GM10847 (cell line): ENCODE data around the gene ANKS1B.

ENCODE experiments used
- POLR2A ChIP-seq: IDR thresholded peaks from 2 replicates; pipeline ENCODE4 v1.6.1; 2011; ENCODE audit not compliant: insufficient read length; ENCODE audit errors: extremely low read depth

The ANKS1B gene

DNA sequence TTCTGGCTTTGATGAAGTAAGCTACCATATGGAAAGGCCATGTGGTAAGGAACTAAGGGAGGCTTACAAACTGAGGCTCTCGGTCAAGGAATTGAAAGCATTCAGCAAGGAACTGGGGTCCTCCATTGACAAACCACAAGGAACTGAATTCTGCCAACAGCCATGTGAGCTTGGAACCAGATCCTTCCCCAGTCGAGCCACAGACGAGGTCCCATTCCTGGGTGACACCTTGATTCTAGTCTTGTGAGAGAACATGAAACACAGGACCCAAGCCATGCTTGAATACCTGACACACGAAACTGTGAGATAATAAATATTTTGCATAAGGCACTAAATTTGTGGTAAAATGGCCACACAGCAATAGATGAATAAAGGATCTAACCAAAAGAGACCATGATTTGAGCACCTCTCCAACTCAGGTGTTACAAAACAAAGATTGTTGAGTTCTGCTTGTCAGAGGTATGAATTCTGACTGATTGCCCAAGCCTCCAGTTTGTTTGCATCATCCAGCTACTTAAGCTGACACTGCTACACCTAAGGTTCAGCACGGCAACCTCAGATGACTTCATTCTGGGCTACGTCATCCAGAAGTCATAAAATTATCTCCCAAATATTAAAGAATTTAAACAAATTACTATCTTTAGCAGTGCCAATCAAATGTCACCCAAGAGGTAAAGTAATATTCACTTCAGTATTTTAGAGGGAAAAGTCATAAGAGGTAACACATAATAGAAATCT lies 277.8 kb downstream of the ANKS1B start:
- no peak for TF ChIP-seq POLR2A

DNA sequence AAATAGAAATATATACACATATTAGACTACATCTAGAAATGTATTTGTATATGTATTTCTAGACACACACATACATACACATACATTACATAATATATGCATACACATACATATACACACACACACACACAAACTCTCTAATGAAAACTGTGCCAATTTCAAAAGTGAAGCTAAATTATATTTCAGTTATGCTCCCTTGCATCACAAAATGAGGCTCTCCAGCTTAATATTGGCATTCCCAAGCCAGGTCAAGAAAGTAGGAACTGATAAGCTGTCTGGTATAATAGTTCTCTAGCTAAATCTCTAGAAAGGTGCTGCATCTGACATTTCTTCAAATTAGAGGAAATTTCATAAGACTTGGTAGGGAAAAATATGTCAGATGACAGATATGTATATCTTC lies 280.3 kb downstream of the ANKS1B start:
- no peak for TF ChIP-seq POLR2A

- TF ChIP-seq POLR2A = no peak
Measured at GRCh38 chr12:99704036-99704435, 280.7 kb downstream of the ANKS1B start.

DNA sequence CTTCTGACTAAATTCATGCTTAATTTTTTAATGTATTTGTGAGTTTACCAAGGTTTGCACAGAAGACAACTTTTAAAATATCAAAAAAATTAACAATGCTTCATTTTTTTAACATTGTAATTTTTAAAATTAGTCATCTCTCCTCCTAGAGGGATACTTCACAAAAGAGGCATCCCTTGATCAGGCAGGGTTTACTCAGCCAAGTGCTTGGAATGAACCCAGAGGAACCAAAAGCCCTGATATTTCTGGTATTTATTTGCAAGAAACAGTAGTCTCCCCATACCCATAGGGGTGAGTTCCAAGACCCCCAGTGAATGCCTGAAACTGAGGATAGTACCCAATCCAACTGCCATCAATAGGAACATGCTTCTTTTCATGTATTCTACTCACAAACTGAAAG lies 284.7 kb downstream of the ANKS1B start:
- TF ChIP-seq POLR2A = no peak

DNA sequence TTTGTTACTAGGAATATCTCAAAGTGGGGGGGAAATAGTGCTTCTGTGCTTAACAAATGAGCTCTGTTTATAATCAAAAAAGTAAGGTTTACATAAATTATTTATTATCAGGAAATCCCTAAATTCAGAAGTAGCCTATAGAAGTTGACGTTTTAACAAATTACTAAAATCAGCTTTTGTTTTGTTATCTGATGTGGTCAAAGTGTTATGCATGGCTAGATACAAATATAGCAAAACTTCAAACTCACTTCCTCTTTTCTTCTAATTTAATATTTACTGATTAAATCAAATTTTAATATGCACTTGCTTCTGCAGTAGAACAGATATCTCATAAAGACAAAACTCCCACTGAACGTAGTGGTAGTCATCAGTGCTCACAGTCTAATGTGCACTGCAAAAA lies 289.7 kb downstream of the ANKS1B start:
- no peak for TF ChIP-seq POLR2A

DNA sequence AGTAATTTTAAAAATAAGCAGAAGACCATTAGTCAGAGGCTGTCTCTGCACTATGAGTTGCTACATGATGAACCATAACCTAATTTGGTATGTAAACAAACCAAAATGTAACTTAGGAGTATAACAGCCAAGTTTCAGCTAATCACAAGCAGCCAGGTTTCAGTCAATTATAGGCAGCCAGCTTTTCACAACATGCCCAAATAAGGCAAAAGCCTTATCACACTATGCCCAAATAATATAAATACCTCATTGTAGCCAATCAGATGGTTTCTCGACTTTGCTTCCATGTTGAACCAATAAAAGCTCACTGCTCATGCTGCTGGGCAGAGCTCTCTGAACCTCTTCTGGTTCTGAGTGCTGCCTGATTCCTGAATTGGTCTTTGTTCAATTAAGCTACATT lies 298.6 kb downstream of the ANKS1B start:
- TF ChIP-seq POLR2A = no peak

DNA sequence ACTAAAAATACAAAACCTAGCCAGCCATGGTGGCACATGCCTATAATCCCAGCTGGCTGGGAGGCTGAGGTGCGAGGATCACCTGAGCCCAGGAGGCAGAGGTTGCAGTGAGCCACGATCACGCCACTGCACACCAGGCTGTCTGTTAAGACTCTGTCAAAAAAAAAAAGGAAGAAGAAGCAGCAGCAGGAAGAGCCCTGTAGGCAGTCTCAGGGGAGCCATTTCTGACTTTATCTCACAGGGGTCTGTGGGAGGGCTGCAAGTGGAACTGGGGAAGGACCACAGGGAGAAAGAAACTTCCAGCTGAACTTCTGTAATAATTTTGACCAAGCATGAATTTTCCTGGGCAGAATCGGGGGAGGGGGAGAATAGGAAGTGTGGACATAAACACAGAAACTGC lies 304.5 kb downstream of the ANKS1B start:
- no peak for TF ChIP-seq POLR2A

GRCh38 chr12:99670635-99671034 lies 314.1 kb downstream of the ANKS1B start:
- TF ChIP-seq POLR2A = no peak

DNA sequence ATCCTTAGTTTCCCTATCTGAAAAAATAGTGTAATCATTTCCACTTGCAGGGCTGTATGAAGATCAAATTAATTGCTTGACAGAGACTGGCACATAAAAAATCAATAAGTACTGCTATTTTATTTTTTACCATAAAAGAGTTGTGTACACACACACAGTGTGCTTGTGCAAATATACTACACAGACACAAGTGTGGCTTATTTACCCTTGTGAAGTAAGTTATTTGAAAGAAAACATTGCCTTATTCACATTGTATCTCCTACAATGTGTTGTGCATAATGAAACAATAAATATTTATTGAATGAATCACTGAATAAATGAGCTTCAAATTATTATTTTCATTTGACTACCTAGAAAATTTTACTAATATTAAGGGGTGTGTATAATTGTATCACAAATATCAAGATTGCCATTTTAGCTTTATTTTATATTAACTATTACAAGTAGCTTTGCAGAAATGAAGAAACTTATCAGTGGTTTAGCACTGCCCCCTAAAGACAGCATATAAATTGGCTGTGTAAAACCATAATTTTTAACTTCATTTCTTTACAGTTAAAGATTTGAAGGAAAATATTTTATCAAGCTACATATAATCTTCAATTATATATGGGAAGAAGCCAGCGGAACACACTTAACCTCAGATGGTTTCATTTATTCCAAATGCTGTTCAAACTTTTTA lies 325.9 kb downstream of the ANKS1B start:
- TF ChIP-seq POLR2A = no peak

DNA sequence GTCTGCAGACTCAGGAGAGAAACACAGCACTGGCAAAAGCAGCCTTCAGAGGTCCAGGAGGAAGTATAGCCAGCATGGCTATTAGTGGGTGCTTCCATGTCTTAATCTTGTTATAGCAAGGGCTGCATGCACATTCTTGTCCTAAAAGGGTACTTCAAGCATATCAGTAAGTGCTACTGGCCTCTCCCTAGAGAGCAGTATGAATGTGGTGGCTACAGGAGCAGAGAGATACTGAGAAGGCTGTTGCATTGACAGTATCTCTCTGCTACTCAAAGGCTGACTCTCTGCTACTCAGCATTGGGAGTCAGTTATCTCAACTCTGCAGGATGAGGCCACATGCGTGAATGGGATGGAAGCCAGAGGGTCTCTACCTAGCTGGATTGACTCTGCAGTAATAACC lies 335.2 kb downstream of the ANKS1B start:
- TF ChIP-seq POLR2A = no peak

DNA sequence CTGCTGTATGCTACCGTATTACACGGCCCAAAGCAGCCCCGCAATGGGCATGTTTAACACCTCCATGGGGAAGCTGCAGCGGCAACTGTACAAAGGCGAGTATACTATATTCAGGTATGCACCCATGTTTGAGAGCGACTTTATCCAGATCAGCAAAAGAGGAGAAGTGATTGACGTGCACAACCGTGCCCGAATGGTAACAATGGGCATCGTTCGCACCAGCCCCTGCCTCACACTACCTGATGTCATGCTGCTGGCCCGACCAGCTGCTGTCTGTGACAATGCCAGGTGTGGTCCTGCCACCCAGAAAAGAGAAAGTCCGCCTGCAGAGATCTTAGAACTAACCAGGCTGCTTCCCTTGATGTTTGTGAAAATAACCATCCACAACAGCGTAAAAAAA lies 336.6 kb downstream of the ANKS1B start:
- TF ChIP-seq POLR2A = no peak

DNA sequence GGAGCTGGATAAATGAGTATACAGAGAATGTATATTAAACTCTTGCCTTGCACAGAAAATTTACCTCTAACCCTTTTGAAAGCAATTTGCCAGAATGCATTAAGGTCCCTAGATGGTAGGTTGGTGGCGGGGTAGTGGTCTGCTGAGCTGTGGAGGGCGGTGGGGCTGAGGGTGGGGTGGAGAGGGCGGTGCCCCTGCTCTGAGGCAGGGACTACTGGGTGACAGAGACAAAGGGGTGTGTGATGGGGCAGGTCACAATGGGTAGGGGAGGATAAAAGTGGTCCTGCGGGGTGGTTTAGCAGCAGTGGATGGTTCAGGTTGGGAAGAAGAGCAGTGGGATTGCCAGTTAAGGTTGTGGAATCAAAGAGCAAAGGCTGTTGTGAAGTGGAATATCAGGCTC lies 337.3 kb downstream of the ANKS1B start, which contains the start of gene GARIN6:
GARIN6 (plus strand) TSS at position 301 of the 400 bp plus-strand sequence. CDS start 422 bp downstream, outside the sequence.
- TF ChIP-seq POLR2A = no peak

DNA sequence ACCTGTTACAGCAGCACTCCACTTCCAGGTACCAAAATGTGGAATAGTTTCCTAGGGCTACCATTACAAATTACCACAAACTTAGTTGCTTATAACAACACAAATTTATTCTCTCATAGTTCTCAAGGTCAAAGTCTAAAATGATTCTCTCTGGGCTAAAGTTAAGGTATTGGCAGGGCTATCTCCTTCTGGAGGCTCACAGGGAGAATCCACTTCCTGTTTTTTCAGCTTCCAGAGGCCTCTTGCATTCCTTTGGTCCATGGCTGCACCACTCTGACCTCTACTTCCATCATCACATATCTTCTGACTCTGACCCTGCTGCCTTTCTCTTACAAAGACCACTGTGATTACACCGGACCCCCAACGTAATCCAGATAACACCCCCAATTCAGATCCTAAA lies 340.1 kb downstream of the ANKS1B start:
- TF ChIP-seq POLR2A = no peak

- no peak for TF ChIP-seq POLR2A
Measured at GRCh38 chr12:99627459-99627858, 357.3 kb downstream of the ANKS1B start.

- TF ChIP-seq POLR2A = no peak
Measured at GRCh38 chr12:99620159-99620479, 364.6 kb downstream of the ANKS1B start.

DNA sequence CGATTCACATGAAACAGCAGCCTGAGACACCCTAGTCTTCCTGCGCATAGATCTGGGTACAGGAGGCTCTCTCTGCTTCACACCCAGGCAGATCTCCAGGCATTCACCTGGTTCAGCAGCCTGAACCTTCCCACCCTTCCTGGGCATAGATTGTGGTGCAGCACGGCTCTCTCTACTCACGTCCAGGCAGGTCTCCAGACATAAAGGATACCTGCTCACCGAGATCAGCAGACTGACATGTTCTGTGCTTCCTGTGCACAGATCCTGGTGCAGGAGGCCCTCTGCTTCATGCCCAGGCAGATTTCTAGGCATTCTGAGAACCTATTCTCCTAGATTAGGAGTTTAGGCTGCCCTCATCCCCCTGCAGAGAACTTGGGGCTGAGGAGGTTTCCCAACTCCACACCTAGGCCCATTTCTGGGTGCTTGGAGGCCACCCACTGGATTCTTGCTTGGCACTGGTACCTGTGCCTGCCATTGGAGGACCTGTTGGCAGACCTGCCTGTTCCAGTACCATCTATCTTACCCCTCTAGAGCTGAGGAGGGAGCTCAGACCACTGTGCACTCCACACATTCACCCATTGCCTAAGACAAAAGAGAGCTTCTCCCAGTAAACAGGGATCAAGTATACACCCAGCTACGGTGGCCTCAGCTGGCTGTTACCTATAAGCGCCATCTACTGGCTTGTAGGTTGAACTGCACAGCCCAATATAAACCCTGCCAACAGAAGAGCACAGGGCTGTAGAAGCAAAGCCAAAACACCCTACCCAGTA lies 365.2 kb downstream of the ANKS1B start:
- TF ChIP-seq POLR2A = no peak
